ENCODE results near the gene PKD1L1.
"Not testable (repeated sequence)": the region's sequence is repeated elsewhere in the genome, so short reads cannot be mapped to it uniquely, and the experiment has no call there.

The PKD1L1 gene

GRCh38 chr7:47990592-47990991 is 42.3 kb upstream of the PKD1L1 start:
- Histone ChIP-seq H3K36me3 (ENCODE audit: low read depth) (no peaks in the 10 kb centered on the region), H3K27me3 (ENCODE audit: insufficient read depth, poor library complexity, severe bottlenecking) (no peaks in the 10 kb centered on the region), H3K4me3 (ENCODE audit: severe bottlenecking) (no peak overlapping the region), H3K27ac (ENCODE audit: poor library complexity, severe bottlenecking) (no peak overlapping the region), H3K4me1 (ENCODE audit: insufficient read depth, poor library complexity, severe bottlenecking) (peaks cover 3% of the 10 kb centered on the region), H3K9me3 (ENCODE audit: severe bottlenecking) (no peaks in the 10 kb centered on the region)
- DNase-seq (ENCODE audit: low spot score), result no peak
- no peak for ATAC-seq (ENCODE audit: low read depth)
- TF ChIP-seq, protein P1, sequence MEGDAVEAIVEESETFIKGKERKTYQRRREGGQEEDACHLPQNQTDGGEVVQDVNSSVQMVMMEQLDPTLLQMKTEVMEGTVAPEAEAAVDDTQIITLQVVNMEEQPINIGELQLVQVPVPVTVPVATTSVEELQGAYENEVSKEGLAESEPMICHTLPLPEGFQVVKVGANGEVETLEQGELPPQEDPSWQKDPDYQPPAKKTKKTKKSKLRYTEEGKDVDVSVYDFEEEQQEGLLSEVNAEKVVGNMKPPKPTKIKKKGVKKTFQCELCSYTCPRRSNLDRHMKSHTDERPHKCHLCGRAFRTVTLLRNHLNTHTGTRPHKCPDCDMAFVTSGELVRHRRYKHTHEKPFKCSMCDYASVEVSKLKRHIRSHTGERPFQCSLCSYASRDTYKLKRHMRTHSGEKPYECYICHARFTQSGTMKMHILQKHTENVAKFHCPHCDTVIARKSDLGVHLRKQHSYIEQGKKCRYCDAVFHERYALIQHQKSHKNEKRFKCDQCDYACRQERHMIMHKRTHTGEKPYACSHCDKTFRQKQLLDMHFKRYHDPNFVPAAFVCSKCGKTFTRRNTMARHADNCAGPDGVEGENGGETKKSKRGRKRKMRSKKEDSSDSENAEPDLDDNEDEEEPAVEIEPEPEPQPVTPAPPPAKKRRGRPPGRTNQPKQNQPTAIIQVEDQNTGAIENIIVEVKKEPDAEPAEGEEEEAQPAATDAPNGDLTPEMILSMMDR (IDR thresholded peaks at IDR 0.05; ENCODE audit: poor library complexity, severe bottlenecking), result no peak

- H3K9me3 ChIP-seq (ENCODE audit: severe bottlenecking); H3K4me1 ChIP-seq (ENCODE audit: insufficient read depth, poor library complexity, severe bottlenecking); H3K27me3 ChIP-seq (ENCODE audit: insufficient read depth, poor library complexity, severe bottlenecking); DNase-seq (ENCODE audit: low spot score); H3K4me3 ChIP-seq (ENCODE audit: severe bottlenecking); H3K27ac ChIP-seq (ENCODE audit: poor library complexity, severe bottlenecking); ATAC-seq (ENCODE audit: low read depth); H3K36me3 ChIP-seq (ENCODE audit: low read depth): not testable (repeated sequence)
These were observed 41.5 kb upstream of the PKD1L1 start for GRCh38 chr7:47989607-47990400.

- no peaks in the 10 kb centered on the region for H3K9me3 ChIP-seq (ENCODE audit: severe bottlenecking)
- ATAC-seq (ENCODE audit: low read depth), result peak; percentile 46; the same call in 1 of the 3 replicates
- DNase-seq (ENCODE audit: low spot score), result no peak
- no peak overlapping the region for H3K4me3 ChIP-seq (ENCODE audit: severe bottlenecking)
- H3K4me1 ChIP-seq (ENCODE audit: insufficient read depth, poor library complexity, severe bottlenecking), result peaks cover 3% of the 10 kb centered on the region
- no peaks in the 10 kb centered on the region for H3K36me3 ChIP-seq (ENCODE audit: low read depth)
- no peaks in the 10 kb centered on the region for H3K27me3 ChIP-seq (ENCODE audit: insufficient read depth, poor library complexity, severe bottlenecking)
- TF ChIP-seq, protein P1 (IDR thresholded peaks at IDR 0.05; ENCODE audit: poor library complexity, severe bottlenecking), result peak; percentile 52
- no peak overlapping the region for H3K27ac ChIP-seq (ENCODE audit: poor library complexity, severe bottlenecking)
These were observed 40.5 kb upstream of the PKD1L1 start for GRCh38 chr7:47988496-47989386.

DNA sequence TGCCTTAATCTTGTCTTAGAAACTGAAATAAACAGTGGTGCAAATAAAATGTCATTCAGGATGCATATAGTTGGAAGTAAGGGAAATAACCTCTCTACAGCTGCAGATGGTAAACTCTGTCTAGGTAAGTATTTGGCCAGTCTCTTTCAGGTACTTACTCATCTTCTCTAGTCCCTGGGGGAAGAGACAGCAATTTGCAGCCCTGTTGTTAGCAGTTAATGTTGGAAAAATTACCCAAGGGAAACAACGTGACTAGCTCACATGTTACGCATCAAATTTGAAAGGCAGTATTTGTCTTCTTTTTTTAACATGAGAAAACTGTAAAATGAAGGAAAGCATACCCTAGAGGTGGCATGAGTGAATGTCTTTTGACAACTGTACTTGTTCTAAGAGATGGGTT is 34.3 kb upstream of the PKD1L1 start:
- peaks cover 3% of the 10 kb centered on the region for H3K4me1 ChIP-seq (ENCODE audit: insufficient read depth, poor library complexity, severe bottlenecking)
- H3K27me3 ChIP-seq (ENCODE audit: insufficient read depth, poor library complexity, severe bottlenecking), result no peaks in the 10 kb centered on the region
- DNase-seq (ENCODE audit: low spot score), result no peak
- H3K9me3 ChIP-seq (ENCODE audit: severe bottlenecking), result no peaks in the 10 kb centered on the region
- no peak for ATAC-seq (ENCODE audit: low read depth)
- H3K27ac ChIP-seq (ENCODE audit: poor library complexity, severe bottlenecking), result no peak overlapping the region
- TF ChIP-seq, protein P1 (IDR thresholded peaks at IDR 0.05; ENCODE audit: poor library complexity, severe bottlenecking), result no peak
- H3K36me3 ChIP-seq (ENCODE audit: low read depth), result peaks cover 12% of the 10 kb centered on the region
- no peak overlapping the region for H3K4me3 ChIP-seq (ENCODE audit: severe bottlenecking)

- H3K4me1 ChIP-seq (ENCODE audit: insufficient read depth, poor library complexity, severe bottlenecking); H3K27ac ChIP-seq (ENCODE audit: poor library complexity, severe bottlenecking): not testable (repeated sequence)
These were observed 32.4 kb upstream of the PKD1L1 start for GRCh38 chr7:47980648-47981047.

More at GRCh38 chr7:47980648-47981047, 32.4 kb upstream of the PKD1L1 start:
- not testable (repeated sequence) for H3K27me3 ChIP-seq (ENCODE audit: insufficient read depth, poor library complexity, severe bottlenecking); ATAC-seq (ENCODE audit: low read depth); H3K9me3 ChIP-seq (ENCODE audit: severe bottlenecking); H3K4me3 ChIP-seq (ENCODE audit: severe bottlenecking); DNase-seq (ENCODE audit: low spot score)
- H3K36me3 ChIP-seq (ENCODE audit: low read depth), result peaks cover 32% of the 10 kb centered on the region
